A673 (cell line): ENCODE results near the gene RAPGEF5. TPM values are rescaled to one million over a fixed set of nuclear protein-coding genes. Genes with fewer than 3 reads are reported as not detected.

Experiments used
- BruUV-seq: library from RNA; stranded (reverse); fragments of 400-500 nt; replicated peaks from 2 replicates; lab custom pipeline; 2021; lab: Mats Ljungman, UMichigan
- CTCF ChIA-PET: fragments of 300-600 bp; sonication (Branson Sonifier 250); formaldehyde crosslinking; loops from one replicate; lab custom pipeline; 2022; ENCODE audit warnings: antibody characterized with exemption; lab: Charles Lee
- POLR2A ChIA-PET: fragments of 300-600 bp; sonication (Branson Sonifier 250); formaldehyde crosslinking; loops from one replicate; lab custom pipeline; 2022; ENCODE audit warnings: antibody characterized with exemption; ENCODE audit not compliant: low non-redundant PET; lab: Charles Lee
- DNase-seq: peaks from one replicate; pipeline ENCODE4 v3.0.0-alpha.2; 2015; ENCODE audit warnings: low spot score
- H3K27ac ChIP-seq: fragments of 200-600 bp; sonication (generic); 2 replicates; pipeline ENCODE4 v1.5.1; 2016; ENCODE audit warnings: mixed run types, low read depth, mild to moderate bottlenecking, mixed read lengths, antibody characterized with exemption, low read length; ENCODE audit not compliant: poor library complexity, severe bottlenecking
- H3K27me3 ChIP-seq: fragments of 200-600 bp; sonication (generic); replicated peaks from 2 replicates; pipeline ENCODE4 v1.6.1; 2017; ENCODE audit warnings: mixed run types, low read depth, mild to moderate bottlenecking, mixed read lengths, antibody characterized with exemption, low read length; ENCODE audit not compliant: insufficient read depth, poor library complexity
- H3K36me3 ChIP-seq: fragments of 200-600 bp; sonication (generic); 2 replicates; pipeline ENCODE4 v1.6.1; 2016; ENCODE audit warnings: mixed run types, mild to moderate bottlenecking, mixed read lengths, antibody characterized with exemption, low read length; ENCODE audit not compliant: insufficient read depth, poor library complexity, severe bottlenecking
- H3K4me1 ChIP-seq: fragments of 200-600 bp; sonication (generic); 2 replicates; pipeline ENCODE4 v1.6.1; 2017; ENCODE audit warnings: mixed run types, mild to moderate bottlenecking, mixed read lengths, antibody characterized with exemption, low read length; ENCODE audit not compliant: insufficient read depth, poor library complexity, severe bottlenecking
- H3K4me3 ChIP-seq: fragments of 200-600 bp; sonication (generic); 2 replicates; pipeline ENCODE4 v1.5.1; 2016; ENCODE audit warnings: low read depth, mixed run types, mild to moderate bottlenecking, mixed read lengths, low read length; ENCODE audit not compliant: poor library complexity, severe bottlenecking
- H3K9me3 ChIP-seq: fragments of 200-600 bp; sonication (generic); 2 replicates; pipeline ENCODE4 v1.6.1; 2016; ENCODE audit warnings: mixed run types, low read depth, mild to moderate bottlenecking, mixed read lengths, antibody characterized with exemption, low read length; ENCODE audit not compliant: poor library complexity, severe bottlenecking
- CTCF ChIP-seq: fragments of 300-800, 200-600 bp; sonication (generic); conservative IDR thresholded peaks from 2 replicates; pipeline ENCODE4 v1.5.1; 2017; ENCODE audit warnings: low read depth, mild to moderate bottlenecking, antibody characterized with exemption, low read length, moderate library complexity, mixed read lengths
- EZH2 ChIP-seq: fragments of 200-600 bp; sonication (generic); IDR thresholded peaks from 2 replicates; pipeline ENCODE4 v1.6.1; 2017; ENCODE audit warnings: borderline replicate concordance, low read depth, mild to moderate bottlenecking, mixed read lengths, antibody characterized with exemption, low read length; ENCODE audit not compliant: poor library complexity, severe bottlenecking
- intact Hi-C: fragments of 100-400 bp; cut with micrococcal nuclease; formaldehyde crosslinking; loops from one replicate; pipeline ENCODE4 v1.10.0; 2022; ENCODE audit not compliant: unreplicated experiment
- total RNA-seq: library from RNA; stranded (reverse); gene quantifications from 2 replicates; pipeline ENCODE4 v1.2.3, GENCODE V29; 2021

RAPGEF5 gene
- total RNA-seq, 1 experiment from 2014 or later, result 10.7 TPM

GRCh38 chr7:22252016-22252415 lies 104.9 kb downstream of the RAPGEF5 start:
- H3K9me3 ChIP-seq, result no peaks in the 10 kb centered on the region
- no peak overlapping the region for H3K4me3 ChIP-seq
- H3K36me3 ChIP-seq, result no peaks in the 10 kb centered on the region
- no peak overlapping the region for H3K27ac ChIP-seq
- no peak for DNase-seq
- no TSS peak for BruUV-seq
- intact Hi-C loops, result no loop called here
- POLR2A ChIA-PET, result no interaction called here
- CTCF ChIA-PET, result interaction anchor here (0.5 kb wide), 1 partner anchor 82 kb away, joined by 4 read pairs; no protein-coding TSS in a partner anchor
- TF ChIP-seq EZH2 (no peak), CTCF (no peak)
- H3K4me1 ChIP-seq, result peaks cover 27% of the 10 kb centered on the region
- H3K27me3 ChIP-seq, result no peaks in the 10 kb centered on the region

GRCh38 chr7:22251281-22251680 lies 105.7 kb downstream of the RAPGEF5 start:
- Histone ChIP-seq H3K27ac (no peak overlapping the region), H3K4me3 (no peak overlapping the region), H3K4me1 (peaks cover 23% of the 10 kb centered on the region), H3K36me3 (no peaks in the 10 kb centered on the region), H3K27me3 (no peaks in the 10 kb centered on the region), H3K9me3 (peaks cover 4% of the 10 kb centered on the region)
- intact Hi-C loops, result no loop called here
- no TSS peak for BruUV-seq
- no peak for TF ChIP-seq EZH2
- no peak for TF ChIP-seq CTCF
- no peak for DNase-seq
- POLR2A ChIA-PET, result no interaction called here
- CTCF ChIA-PET, result interaction anchor here (0.5 kb wide), 1 partner anchor 81 kb away, joined by 4 read pairs; no protein-coding TSS in a partner anchor

GRCh38 chr7:22250390-22250789 lies 106.6 kb downstream of the RAPGEF5 start:
- POLR2A ChIA-PET, result no interaction called here
- H3K4me3 ChIP-seq, result no peak overlapping the region
- H3K9me3 ChIP-seq, result peaks cover 7% of the 10 kb centered on the region
- H3K36me3 ChIP-seq, result no peaks in the 10 kb centered on the region
- H3K27ac ChIP-seq, result no peak overlapping the region
- H3K27me3 ChIP-seq, result no peaks in the 10 kb centered on the region
- no TSS peak for BruUV-seq
- TF ChIP-seq EZH2 (no peak), CTCF (no peak)
- DNase-seq, result no peak
- intact Hi-C loops, result no loop called here
- CTCF ChIA-PET, result no interaction called here
- H3K4me1 ChIP-seq, result peaks cover 17% of the 10 kb centered on the region
